Measurements from ENCODE around the gene EFCAB5.
"Not testable (repeated sequence)": the region's sequence is repeated elsewhere in the genome, so short reads cannot be mapped to it uniquely, and the experiment has no call there.

The EFCAB5 gene

DNA sequence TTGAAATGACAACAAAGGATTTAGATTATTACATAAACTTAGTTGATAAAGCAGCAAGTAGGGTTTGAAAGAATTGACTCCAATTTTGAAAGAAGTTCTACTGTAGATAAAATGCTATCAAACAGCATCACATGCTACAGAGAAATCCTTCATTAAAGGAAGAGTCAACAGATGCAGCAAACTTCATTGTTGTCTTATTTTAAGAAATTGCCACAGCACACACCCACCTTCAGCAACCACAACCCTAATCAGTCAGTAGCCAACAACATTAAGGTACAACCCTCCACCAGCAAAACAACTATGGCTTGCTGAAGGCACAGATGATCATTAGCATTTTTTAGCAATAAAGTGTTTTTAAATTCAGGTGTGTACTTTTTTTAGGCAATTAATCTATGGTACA is 100.1 kb downstream of the EFCAB5 start:
- Histone ChIP-seq H3K27me3 (no peaks in the 10 kb centered on the region), H3K36me3 (no peaks in the 10 kb centered on the region), H3K9me3 (peaks cover 34% of the 10 kb centered on the region), H3K27ac (no peak overlapping the region), H3K4me1 (peaks cover 11% of the 10 kb centered on the region; the same call in 1 of the 2 replicates), H4K20me1 (no peaks in the 10 kb centered on the region), H3K9ac (no peak overlapping the region), H3K4me2 (no peak overlapping the region), H3K4me3 (no peak overlapping the region)
- no peak for TF ChIP-seq Cebpa-rat (IDR thresholded peaks at IDR 0.05)

DNA sequence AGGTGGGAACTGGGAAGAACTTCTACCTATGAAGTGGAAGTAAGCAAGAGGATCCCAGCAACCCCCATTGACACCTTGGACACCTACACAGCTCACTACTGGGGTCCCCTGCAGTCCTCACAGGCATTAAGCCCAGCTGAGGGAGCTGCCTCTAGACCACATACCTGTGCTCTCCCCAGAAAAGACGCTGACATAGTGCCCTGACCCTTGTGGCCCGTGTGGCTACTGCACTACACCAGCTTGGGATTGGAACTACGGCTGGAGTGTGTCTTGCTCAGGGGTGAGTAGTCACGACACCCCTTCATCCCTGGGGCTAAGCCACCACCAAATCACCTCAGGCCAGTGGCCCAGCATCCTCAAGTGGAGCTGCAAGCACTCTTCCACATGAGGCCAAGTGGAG is 120.9 kb downstream of the EFCAB5 start:
- H3K27ac ChIP-seq: no peak overlapping the region
- peaks cover 14% of the 10 kb centered on the region; the same call in 1 of the 2 replicates for H3K36me3 ChIP-seq
- H3K27me3 ChIP-seq: no peaks in the 10 kb centered on the region
- H3K9me3 ChIP-seq: peaks cover 39% of the 10 kb centered on the region
- H3K4me2 ChIP-seq: no peak overlapping the region
- TF ChIP-seq Cebpa-rat (IDR thresholded peaks at IDR 0.05): no peak
- H3K4me1 ChIP-seq: no peaks in the 10 kb centered on the region
- no peak overlapping the region for H3K4me3 ChIP-seq
- H4K20me1 ChIP-seq: no peaks in the 10 kb centered on the region
- H3K9ac ChIP-seq: no peak overlapping the region

DNA sequence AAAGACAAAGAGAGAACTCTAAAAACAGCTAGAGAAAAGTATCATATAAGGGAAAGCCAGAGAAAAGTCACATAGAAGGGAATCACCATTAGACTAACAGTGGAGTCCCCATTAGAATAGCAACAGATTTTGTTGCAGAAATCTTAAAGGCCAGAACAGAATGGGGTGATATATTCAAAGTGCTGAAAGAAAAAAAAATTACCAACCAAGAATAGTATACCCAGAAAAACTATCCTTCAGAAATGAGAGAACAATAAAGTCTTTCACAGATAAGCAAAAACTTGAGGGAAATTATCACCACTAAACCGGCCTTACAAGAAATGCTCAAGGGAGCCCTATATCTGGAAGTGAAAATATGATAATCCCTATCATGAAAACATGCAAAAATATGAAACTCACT is 123.3 kb downstream of the EFCAB5 start:
- Histone ChIP-seq H3K27me3 (no peaks in the 10 kb centered on the region), H3K4me1 (no peaks in the 10 kb centered on the region)
- no peak for TF ChIP-seq Cebpa-rat (IDR thresholded peaks at IDR 0.05)

DNA sequence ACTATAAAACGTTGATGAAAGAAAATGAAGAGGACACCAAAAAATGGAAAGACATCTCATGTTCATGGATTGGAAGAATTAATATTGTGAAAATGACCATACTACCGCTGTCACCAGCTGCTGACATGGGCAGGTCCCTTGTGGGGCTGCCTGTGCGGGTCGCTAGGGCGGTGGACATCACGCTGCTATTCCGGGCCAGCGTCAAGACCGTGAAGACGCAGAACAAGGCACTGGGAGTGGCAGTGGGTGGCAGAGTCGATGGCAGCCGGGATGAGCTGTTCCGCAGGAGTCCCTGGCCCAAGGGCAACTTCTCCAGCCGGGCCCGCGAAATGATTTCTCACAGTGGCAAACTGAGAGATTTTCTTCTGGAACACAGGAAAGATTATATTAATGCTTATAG is 127.0 kb downstream of the EFCAB5 start:
- Histone ChIP-seq H3K36me3 (0 out of 2 replicates have a peak, but pooled peaks cover 4% of the 10 kb centered on the region), H3K9ac (no peak overlapping the region), H3K27ac (no peak overlapping the region), H3K4me3 (no peak overlapping the region), H4K20me1 (no peaks in the 10 kb centered on the region), H3K9me3 (peaks cover 35% of the 10 kb centered on the region), H3K4me2 (no peak overlapping the region), H3K4me1 (no peaks in the 10 kb centered on the region), H3K27me3 (no peaks in the 10 kb centered on the region)
- TF ChIP-seq Cebpa-rat (IDR thresholded peaks at IDR 0.05): no peak

More for the DNA sequence above, 123.3 kb downstream of the EFCAB5 start:
- H3K9ac ChIP-seq: no peak overlapping the region
- no peak overlapping the region for H3K4me3 ChIP-seq
- peaks cover 47% of the 10 kb centered on the region for H3K9me3 ChIP-seq
- H3K36me3 ChIP-seq: peaks cover 14% of the 10 kb centered on the region; the same call in 1 of the 2 replicates
- H4K20me1 ChIP-seq: no peaks in the 10 kb centered on the region
- H3K4me2 ChIP-seq: no peak overlapping the region
- H3K27ac ChIP-seq: no peak overlapping the region

DNA sequence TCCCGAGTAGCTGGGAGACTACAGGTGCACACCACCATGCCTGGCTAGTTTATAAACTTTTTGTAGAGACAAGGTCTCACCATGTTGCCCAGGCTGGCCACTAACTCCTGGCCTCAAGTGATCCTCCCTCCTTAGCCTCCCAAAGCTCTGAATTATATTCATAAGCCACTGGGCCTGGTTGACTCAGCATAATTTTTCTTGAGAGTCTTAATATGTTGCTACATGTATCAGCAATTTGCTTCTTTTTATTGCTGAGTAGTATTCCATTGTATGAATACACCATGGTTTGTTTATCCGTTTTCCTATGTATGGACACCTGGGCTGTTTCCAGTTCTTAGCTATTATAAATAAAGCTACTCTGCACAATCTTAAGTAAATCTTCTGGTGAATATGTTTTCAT is 132.8 kb downstream of the EFCAB5 start:
- no peaks in the 10 kb centered on the region for H3K4me1 ChIP-seq
- H3K27me3 ChIP-seq: no peaks in the 10 kb centered on the region
- H4K20me1 ChIP-seq: no peaks in the 10 kb centered on the region
- H3K27ac ChIP-seq: no peak overlapping the region
- no peaks in the 10 kb centered on the region for H3K36me3 ChIP-seq
- no peak overlapping the region for H3K9ac ChIP-seq
- no peak overlapping the region for H3K4me2 ChIP-seq
- TF ChIP-seq Cebpa-rat (IDR thresholded peaks at IDR 0.05): no peak
- no peak overlapping the region for H3K4me3 ChIP-seq
- H3K9me3 ChIP-seq: peaks cover 7% of the 10 kb centered on the region

- Histone ChIP-seq H3K9ac (no peak overlapping the region), H3K27me3 (no peaks in the 10 kb centered on the region), H3K4me1 (no peaks in the 10 kb centered on the region), H4K20me1 (no peaks in the 10 kb centered on the region), H3K27ac (no peak overlapping the region), H3K36me3 (no peaks in the 10 kb centered on the region), H3K9me3 (peaks cover 2% of the 10 kb centered on the region), H3K4me2 (no peak overlapping the region), H3K4me3 (no peak overlapping the region)
- TF ChIP-seq Cebpa-rat (IDR thresholded peaks at IDR 0.05): no peak
Measured at GRCh38 chr17:30074730-30075129, 133.3 kb downstream of the EFCAB5 start.

- H3K27me3 ChIP-seq: no peaks in the 10 kb centered on the region
- H3K9ac ChIP-seq: no peak overlapping the region
- H3K27ac ChIP-seq: no peak overlapping the region
- H3K4me2 ChIP-seq: no peak overlapping the region
- H3K36me3 ChIP-seq: no peaks in the 10 kb centered on the region
- H4K20me1 ChIP-seq: no peaks in the 10 kb centered on the region
- no peaks in the 10 kb centered on the region for H3K4me1 ChIP-seq
- H3K9me3 ChIP-seq: no peaks in the 10 kb centered on the region
- H3K4me3 ChIP-seq: no peak overlapping the region
- TF ChIP-seq Cebpa-rat (IDR thresholded peaks at IDR 0.05): no peak
Measured at GRCh38 chr17:30082773-30083172, 141.3 kb downstream of the EFCAB5 start.

DNA sequence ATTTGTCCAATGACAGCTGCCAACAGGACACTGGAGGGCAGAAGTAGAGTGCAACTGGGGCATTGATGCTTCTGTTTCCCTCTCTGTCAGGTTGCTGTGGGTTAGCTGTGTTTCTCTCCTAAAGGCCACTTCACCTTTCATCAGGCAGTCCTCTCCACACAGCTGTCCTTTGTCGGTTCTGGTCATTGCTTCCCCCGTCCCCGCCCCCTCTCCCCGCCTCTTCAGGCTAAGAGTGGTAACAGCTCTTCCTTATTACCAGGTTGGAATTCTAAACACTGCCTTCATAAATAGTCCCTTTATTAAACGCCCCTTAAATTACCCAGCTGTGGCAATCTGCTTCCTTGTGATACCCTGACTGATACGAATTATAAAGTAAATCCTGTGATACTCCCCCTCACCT is 143.4 kb downstream of the EFCAB5 start:
- no peak overlapping the region for H3K27ac ChIP-seq
- H3K27me3 ChIP-seq: no peaks in the 10 kb centered on the region
- H3K4me2 ChIP-seq: no peak overlapping the region
- no peaks in the 10 kb centered on the region for H4K20me1 ChIP-seq
- H3K4me1 ChIP-seq: no peaks in the 10 kb centered on the region
- H3K9me3 ChIP-seq: no peaks in the 10 kb centered on the region
- no peak overlapping the region for H3K9ac ChIP-seq
- no peaks in the 10 kb centered on the region for H3K36me3 ChIP-seq
- no peak overlapping the region for H3K4me3 ChIP-seq
- no peak for TF ChIP-seq Cebpa-rat (IDR thresholded peaks at IDR 0.05)

GRCh38 chr17:30086896-30087295 is 145.5 kb downstream of the EFCAB5 start:
- no peak overlapping the region for H3K27ac ChIP-seq
- no peaks in the 10 kb centered on the region for H3K27me3 ChIP-seq
- no peaks in the 10 kb centered on the region for H3K9me3 ChIP-seq
- no peak for TF ChIP-seq Cebpa-rat (IDR thresholded peaks at IDR 0.05)
- H3K36me3 ChIP-seq: no peaks in the 10 kb centered on the region
- no peaks in the 10 kb centered on the region for H3K4me1 ChIP-seq
- no peak overlapping the region for H3K4me2 ChIP-seq
- H4K20me1 ChIP-seq: no peaks in the 10 kb centered on the region
- no peak overlapping the region for H3K4me3 ChIP-seq
- no peak overlapping the region for H3K9ac ChIP-seq

GRCh38 chr17:30087431-30087830 is 146.0 kb downstream of the EFCAB5 start:
- not testable (repeated sequence) for H3K27me3 ChIP-seq, H3K27ac ChIP-seq, H3K36me3 ChIP-seq, H3K9ac ChIP-seq, H3K4me3 ChIP-seq, H4K20me1 ChIP-seq, H3K4me1 ChIP-seq, H3K9me3 ChIP-seq, H3K4me2 ChIP-seq

DNA sequence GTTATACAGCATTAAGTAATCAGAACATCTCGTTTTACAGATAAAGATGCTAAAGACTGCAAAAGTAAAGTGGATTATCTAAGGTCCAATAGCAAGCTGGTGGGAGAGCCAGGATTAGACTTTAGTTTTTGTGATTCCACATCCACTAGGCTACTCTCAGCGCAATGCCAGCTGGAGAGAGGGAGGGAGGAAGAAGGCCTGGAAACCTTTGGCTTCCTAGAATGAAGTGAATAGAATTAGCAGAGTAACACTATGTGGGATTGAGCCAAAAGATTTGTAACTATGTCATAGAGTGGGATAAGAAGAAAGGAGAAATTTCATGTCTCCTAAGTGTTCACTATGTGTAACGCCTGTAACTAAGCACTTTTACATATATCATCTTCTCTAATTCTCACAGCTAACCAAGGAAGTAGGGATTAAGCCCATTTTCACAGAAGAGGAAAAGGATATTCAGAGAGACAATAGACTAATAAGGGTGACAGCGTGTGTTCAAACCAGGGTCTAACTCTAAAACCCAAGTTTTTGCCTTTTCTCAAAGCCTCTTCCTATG is 149.8 kb downstream of the EFCAB5 start:
- Histone ChIP-seq H3K4me1 (peaks cover 29% of the 10 kb centered on the region), H3K36me3 (no peaks in the 10 kb centered on the region), H3K27ac (no peak overlapping the region), H3K4me3 (no peak overlapping the region), H3K9me3 (no peaks in the 10 kb centered on the region), H3K9ac (no peak overlapping the region), H3K27me3 (no peaks in the 10 kb centered on the region), H4K20me1 (no peaks in the 10 kb centered on the region), H3K4me2 (no peak overlapping the region)
- no peak for TF ChIP-seq Cebpa-rat (IDR thresholded peaks at IDR 0.05)
